Effector memory CD4-positive, alpha-beta T cell (primary cell): ENCODE data around the gene RARG.

Experiments used
- DNase-seq, 3 donors: peaks; one replicate each; pipeline ENCODE4 v3.0.0-alpha.2; 2020
- H3K27ac ChIP-seq: 2 replicates; pipeline ENCODE4 v1.7.0; 2013; ENCODE audit warnings: mild to moderate bottlenecking, low read length, moderate library complexity; ENCODE audit not compliant: insufficient read depth, poor library complexity, severe bottlenecking
- H3K27me3 ChIP-seq: replicated peaks from 2 replicates; pipeline ENCODE4 v1.7.0; 2013; ENCODE audit warnings: mild to moderate bottlenecking, low read length; ENCODE audit not compliant: insufficient read depth, control insufficient read depth, poor library complexity, severe bottlenecking
- H3K36me3 ChIP-seq: 2 replicates; pipeline ENCODE4 v1.7.0; 2013; ENCODE audit warnings: mild to moderate bottlenecking, low read length, moderate library complexity; ENCODE audit not compliant: control insufficient read depth, insufficient read depth
- H3K4me1 ChIP-seq: 2 replicates; pipeline ENCODE4 v1.7.0; 2013; ENCODE audit warnings: low read length, mild to moderate bottlenecking; ENCODE audit not compliant: control insufficient read depth, insufficient read depth, poor library complexity, severe bottlenecking
- H3K4me3 ChIP-seq: 2 replicates; pipeline ENCODE4 v1.7.0; 2013; ENCODE audit warnings: low read length, low read depth, mild to moderate bottlenecking; ENCODE audit not compliant: insufficient read depth, poor library complexity, severe bottlenecking
- H3K9me3 ChIP-seq: 2 replicates; pipeline ENCODE4 v1.7.0; 2013; ENCODE audit warnings: mild to moderate bottlenecking, low read length, moderate library complexity; ENCODE audit not compliant: control insufficient read depth

The RARG gene

DNA sequence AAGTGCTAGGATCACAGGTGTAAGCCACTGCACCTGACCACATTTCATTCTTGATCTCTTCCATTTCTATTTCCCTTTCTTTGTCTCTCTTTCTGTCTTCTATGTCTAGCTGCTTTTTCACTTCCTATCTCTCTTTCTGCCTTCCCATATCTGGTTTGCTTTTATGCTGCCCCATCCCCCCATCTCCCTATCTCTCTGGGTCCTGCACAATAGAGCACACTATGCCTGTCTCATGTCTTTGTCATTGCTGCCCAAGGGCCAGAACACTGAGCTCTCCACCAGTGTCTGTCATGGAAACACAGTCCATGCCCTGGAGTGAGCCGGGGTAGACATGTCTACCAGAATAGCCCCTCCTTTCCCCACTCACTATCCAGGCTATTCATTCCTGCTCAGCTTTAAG lies 12.3 kb upstream of the RARG start:
- Histone ChIP-seq H3K4me3 (no peak overlapping the region), H3K36me3 (no peaks in the 10 kb centered on the region), H3K27ac (no peak overlapping the region), H3K27me3 (no peaks in the 10 kb centered on the region), H3K9me3 (no peaks in the 10 kb centered on the region), H3K4me1 (no peaks in the 10 kb centered on the region)
- no peak for DNase-seq

- H3K27me3 ChIP-seq, result no peaks in the 10 kb centered on the region
- no peak for DNase-seq
- no peaks in the 10 kb centered on the region for H3K9me3 ChIP-seq
- no peaks in the 10 kb centered on the region for H3K36me3 ChIP-seq
- H3K4me3 ChIP-seq, result no peak overlapping the region
- H3K27ac ChIP-seq, result no peak overlapping the region
- peaks cover 2% of the 10 kb centered on the region for H3K4me1 ChIP-seq
Observed at GRCh38 chr12:53241623-53242412, 9.8 kb upstream of the RARG start.

DNA sequence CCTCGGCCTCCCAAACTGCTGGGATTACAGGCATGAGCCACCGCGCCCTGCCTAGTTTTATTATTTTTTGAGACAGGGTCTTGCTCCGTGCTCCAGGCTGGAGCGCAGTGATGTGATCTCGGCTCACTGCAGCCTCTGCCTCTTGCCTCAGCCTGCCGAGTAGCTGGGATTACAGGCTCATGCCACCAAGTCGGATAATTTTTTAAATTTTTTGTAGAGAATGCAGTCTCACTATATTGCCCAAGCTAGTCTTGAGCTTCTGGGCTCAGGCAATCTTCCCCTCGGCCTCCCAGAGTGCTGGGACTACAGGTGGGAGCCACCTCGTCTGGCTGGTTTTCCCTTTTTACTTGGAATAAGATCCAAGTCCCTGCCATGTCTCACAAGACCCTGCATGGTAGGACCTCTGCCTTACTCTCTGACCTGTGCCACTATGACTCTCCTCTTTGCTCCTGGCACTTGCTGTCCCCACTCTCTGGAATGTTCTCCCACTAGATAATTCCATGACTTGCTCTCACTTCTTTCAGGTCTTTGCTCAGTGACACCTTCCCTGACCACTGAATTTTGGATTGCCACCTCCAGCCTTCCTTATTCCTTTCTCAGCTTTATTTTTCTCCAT lies 7.7 kb upstream of the RARG start:
- H3K4me3 ChIP-seq, result no peak overlapping the region
- peaks cover 23% of the 10 kb centered on the region for H3K4me1 ChIP-seq
- H3K9me3 ChIP-seq, result no peaks in the 10 kb centered on the region
- no peaks in the 10 kb centered on the region for H3K27me3 ChIP-seq
- H3K27ac ChIP-seq, result no peak overlapping the region
- no peaks in the 10 kb centered on the region for H3K36me3 ChIP-seq
- DNase-seq, result no peak

- H3K36me3 ChIP-seq, result no peaks in the 10 kb centered on the region
- no peaks in the 10 kb centered on the region for H3K9me3 ChIP-seq
- H3K4me1 ChIP-seq, result peaks cover 50% of the 10 kb centered on the region
- DNase-seq, result peak; percentile 74 to 80 (median 75)
- no peaks in the 10 kb centered on the region for H3K27me3 ChIP-seq
- peak overlapping the region; percentile 85 for H3K27ac ChIP-seq
- no peak overlapping the region for H3K4me3 ChIP-seq
Observed at GRCh38 chr12:53236443-53237111, 4.6 kb upstream of the RARG start.

- no peaks in the 10 kb centered on the region for H3K27me3 ChIP-seq
- no peaks in the 10 kb centered on the region for H3K9me3 ChIP-seq
- H3K4me3 ChIP-seq, result peak overlapping the region; percentile 7
- no peaks in the 10 kb centered on the region for H3K36me3 ChIP-seq
- DNase-seq, result no peak
- H3K4me1 ChIP-seq, result peaks cover 56% of the 10 kb centered on the region
- H3K27ac ChIP-seq, result peak overlapping the region; percentile 85
Observed at GRCh38 chr12:53235742-53236442, 3.9 kb upstream of the RARG start.

DNA sequence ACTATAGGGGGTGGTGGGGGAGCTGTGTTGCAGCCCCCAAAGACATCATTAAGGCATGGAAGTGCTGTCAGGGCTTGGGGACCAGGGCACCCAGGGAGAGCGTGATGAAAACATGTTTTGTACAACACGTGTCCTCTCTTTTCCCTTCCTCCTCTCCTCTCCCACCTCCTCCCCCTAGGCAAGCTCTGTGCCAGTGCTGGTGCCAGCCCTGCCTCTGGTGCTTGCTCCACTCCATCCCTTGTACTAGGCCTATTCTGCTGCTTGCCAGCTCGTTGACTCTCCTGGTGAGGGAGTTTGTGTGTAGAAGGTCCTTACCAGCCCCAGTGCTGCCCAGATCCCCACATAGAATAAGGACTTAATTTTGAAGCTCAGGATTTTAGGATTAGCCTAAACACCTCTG lies 3.2 kb upstream of the RARG start:
- no peak overlapping the region for H3K4me3 ChIP-seq
- H3K36me3 ChIP-seq, result no peaks in the 10 kb centered on the region
- H3K9me3 ChIP-seq, result no peaks in the 10 kb centered on the region
- DNase-seq, result no peak
- peak overlapping the region; percentile 85 for H3K27ac ChIP-seq
- H3K27me3 ChIP-seq, result no peaks in the 10 kb centered on the region
- peaks cover 62% of the 10 kb centered on the region for H3K4me1 ChIP-seq

GRCh38 chr12:53234271-53234914 lies 2.4 kb upstream of the RARG start:
- no peaks in the 10 kb centered on the region for H3K27me3 ChIP-seq
- H3K36me3 ChIP-seq, result no peaks in the 10 kb centered on the region
- H3K4me1 ChIP-seq, result peaks cover 62% of the 10 kb centered on the region
- peak overlapping the region; percentile 85 for H3K27ac ChIP-seq
- H3K9me3 ChIP-seq, result no peaks in the 10 kb centered on the region
- H3K4me3 ChIP-seq, result peak overlapping the region; percentile 63
- DNase-seq, result no peak

GRCh38 chr12:53233671-53234121 lies 1.7 kb upstream of the RARG start:
- Histone ChIP-seq H3K27ac (peak overlapping the region; percentile 85), H3K27me3 (no peaks in the 10 kb centered on the region), H3K4me1 (peaks cover 62% of the 10 kb centered on the region), H3K9me3 (no peaks in the 10 kb centered on the region), H3K4me3 (peak overlapping the region; percentile 63), H3K36me3 (no peaks in the 10 kb centered on the region)
- DNase-seq, result no peak

DNA sequence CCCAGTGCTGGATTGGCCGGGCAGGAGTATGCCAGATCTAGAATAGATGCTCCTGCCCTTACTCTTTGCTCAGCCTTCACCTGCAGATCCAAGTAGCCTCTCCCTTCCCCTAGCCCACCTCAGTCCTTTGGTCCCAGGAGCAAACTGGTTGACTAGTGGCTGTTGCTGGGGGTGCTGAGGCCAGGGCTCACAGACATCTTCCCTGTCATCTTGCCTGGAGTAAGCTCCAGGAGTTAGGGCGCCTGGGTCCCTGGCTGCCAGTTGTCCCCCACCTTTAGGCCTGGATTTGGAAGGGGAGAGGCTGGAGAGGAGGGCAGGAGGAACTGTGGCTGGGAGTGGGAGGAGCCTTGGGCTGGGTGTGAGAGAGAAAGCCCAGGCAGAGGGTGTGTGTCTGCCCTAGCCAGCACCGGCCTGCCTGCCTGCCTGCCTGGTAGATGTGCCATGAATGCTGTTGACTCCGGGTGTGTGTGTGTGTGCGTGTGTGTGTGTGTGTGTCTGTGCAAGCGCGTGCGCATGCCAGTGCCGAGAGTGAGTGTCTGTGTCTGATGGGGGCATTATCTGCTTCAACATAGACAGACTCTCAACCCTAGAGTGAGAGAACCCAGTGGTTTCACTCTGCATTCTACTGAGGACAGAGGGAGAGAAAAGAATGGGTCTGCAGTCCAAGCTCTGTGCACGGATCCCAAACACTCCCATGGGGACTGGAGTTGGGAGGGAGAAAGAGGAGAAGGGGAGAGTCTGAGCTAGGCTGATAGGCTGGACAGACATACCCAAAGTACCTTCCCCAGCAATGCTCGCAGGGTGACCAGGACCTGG lies 845 bp upstream of the RARG start:
- peaks cover 62% of the 10 kb centered on the region for H3K4me1 ChIP-seq
- H3K27me3 ChIP-seq, result no peaks in the 10 kb centered on the region
- no peaks in the 10 kb centered on the region for H3K9me3 ChIP-seq
- H3K36me3 ChIP-seq, result no peaks in the 10 kb centered on the region
- H3K4me3 ChIP-seq, result peak overlapping the region; percentile 63
- peak in 1 of 3 donors; percentile 36 for DNase-seq
- H3K27ac ChIP-seq, result peak overlapping the region; percentile 85
